Right forelimb (tissue), 1 donor: Measurements from ENCODE around the gene NKX1-1.
"Not testable (repeated sequence)": the region's sequence is repeated elsewhere in the genome, so short reads cannot be mapped to it uniquely, and the experiment has no call there.

Experiments used
- DNase-seq: peaks from one replicate; pipeline ENCODE4 v3.0.0-alpha.2; 2018

The NKX1-1 gene

DNA sequence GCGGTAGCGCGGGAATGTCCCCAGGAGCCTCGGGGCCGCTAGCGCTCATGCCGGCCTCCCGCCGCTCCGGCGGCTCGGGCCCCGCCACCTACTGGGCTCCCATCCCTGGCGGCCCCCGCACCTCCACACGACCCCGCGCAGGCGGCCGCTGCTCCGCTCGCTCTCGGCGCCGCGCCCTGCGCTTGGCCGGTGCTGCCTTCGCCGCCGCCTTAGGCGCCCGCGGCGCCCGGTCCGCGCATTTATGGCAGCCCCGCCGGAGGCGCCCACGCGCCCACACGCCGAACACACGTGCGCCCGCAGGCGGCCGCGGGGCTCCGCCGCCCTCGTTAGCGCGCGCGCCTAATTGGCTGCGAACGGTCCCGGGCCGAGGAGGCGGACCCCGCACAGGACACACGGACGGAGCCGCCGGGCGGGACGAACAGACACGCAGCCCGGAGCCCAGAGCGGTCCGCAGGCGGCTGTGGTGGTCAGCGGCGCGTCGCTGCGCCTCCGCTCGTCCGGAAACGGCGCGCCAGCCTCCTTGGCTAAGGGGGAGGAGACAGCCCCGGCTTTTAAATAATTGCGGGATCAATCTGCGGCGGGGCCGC lies at the start of gene NKX1-1:
NKX1-1 (minus strand) TSS at position 49 of the 587 bp plus-strand sequence; CDS start at position 49, 0 bp downstream.
- peak; percentile 5 for DNase-seq

DNA sequence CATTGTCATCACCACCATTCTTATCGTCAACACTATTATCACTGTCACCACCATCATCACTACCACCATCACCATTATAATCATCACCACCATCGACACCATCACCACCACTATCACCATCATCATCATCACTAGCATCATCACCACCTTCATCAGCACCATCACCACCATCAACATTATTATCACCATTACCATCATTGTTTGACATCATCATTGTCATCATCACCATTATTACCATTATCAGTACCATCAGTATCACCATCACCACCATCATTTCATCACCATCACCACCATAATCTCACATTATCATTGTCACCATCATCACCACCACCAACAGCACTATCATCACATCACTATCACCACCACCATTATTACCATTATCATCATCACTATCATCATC lies 47.5 kb upstream of the NKX1-1 start:
- DNase-seq, result no peak

DNA sequence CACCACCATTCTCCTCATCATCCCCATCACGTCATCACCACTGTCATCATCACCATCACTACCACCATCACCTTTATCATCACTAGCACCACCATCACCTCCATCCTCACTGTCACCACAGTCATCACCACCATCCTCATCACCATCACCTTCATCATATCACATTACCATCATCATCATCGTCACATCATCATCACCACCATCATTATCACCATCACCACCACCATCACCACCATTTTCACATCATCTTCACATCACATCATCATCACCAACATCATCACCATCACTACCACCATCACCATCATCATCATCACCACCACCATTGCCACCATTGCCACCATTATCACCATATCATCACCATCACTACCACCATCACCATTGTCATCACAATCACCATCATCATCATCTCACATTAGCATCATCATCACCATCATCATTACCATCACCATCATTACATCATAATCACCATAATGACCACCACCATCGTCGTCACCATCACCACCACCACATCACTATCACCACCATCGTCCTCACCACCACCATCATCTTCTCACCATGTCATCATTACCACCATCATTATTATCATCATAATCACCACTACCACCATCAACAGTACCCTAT lies 46.3 kb upstream of the NKX1-1 start:
- DNase-seq, result no peak

DNA sequence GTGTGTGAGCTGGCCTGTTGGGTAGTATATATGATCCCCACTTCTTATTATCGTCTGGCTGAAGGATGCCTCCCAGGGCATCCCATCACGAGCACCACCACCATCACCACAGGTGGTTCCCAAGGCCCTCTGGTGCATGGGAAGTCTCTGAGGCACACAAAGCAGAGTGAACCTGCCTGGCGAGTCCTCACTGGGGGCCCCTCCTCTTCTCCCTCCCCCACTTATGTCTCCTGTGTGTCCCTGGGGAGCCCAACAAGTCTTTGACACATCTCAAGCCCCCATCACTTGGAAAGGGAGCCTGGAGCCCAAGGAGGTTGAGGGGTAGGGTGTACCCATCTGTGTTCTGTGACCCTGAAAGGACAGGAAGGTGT lies 45.5 kb upstream of the NKX1-1 start:
- no peak for DNase-seq

DNA sequence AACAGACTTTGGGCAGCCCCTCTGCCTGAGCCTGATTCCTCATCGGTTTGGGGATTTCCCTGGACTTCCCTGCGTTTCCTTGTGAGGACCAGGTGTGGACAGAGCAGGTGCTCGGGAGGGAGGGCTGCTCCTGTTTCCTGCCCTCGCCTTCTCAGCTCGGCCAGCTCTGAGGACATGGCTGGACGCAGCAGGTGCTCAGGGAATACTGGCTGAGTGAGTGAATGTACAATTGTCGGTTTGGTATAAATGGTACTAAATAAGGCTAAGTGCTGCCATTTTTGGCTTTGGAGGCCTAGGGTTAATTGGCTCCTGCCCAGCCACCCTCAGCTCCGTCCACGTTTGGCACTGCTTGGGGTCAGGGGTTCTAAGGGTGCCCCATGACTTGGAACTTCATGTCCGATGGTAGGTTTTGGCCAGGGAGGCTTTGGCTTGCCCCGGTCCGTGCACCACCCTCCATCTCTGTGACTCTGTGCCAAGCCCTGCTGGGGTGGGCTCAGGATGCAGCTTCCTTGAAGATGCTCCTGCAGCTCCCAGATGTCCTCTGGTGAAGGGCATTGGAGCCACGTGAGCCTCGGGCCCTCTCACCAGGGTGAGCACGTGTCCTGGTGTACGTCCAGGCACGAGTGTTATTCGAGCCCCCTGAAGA lies 45.0 kb upstream of the NKX1-1 start:
- no peak for DNase-seq

DNA sequence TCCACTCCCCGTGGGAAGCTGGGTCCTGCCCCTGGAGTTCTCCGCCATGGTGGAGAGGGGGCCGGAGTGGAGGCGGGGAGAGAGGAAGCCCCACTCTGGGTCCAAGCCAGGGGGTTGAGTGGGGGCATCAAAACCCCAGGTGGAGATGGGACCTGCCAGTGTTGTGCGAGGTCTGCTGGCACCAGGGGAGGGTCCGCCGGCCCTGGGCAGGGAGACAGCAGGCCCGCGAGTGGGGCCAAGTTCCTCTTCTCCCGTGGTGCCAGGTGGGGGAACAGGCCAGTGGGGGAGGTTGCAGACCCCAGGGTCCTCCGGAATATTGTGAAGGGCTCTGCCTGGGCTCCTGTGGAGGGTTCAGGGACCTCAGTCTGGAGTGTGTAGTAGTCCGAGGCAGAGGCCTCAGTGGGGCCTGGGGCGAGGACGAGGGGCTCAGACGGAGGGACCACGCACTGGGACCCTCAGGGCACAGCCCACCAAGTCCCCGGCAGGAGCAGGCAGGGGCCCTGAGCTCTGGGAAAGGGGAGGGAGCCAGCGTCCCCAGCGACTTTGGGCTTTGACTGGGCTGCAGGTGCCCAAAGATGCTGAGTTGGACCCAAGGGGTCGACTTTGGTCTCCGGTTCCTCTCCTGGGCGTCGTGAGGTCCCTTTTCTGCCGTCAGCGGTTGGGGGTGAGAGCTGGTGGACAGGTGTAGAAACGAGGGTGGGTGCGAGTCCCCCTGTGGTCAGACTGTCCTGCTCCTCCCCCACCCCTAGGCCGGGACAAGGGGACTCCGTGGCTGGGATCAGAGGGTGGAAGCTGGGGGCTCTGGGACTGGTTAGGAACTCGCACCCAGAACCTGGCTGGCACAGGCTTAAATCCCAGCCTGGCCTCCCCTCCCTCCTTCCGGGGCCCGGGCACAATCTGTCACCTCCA lies 43.8 kb upstream of the NKX1-1 start:
- no peak for DNase-seq

DNA sequence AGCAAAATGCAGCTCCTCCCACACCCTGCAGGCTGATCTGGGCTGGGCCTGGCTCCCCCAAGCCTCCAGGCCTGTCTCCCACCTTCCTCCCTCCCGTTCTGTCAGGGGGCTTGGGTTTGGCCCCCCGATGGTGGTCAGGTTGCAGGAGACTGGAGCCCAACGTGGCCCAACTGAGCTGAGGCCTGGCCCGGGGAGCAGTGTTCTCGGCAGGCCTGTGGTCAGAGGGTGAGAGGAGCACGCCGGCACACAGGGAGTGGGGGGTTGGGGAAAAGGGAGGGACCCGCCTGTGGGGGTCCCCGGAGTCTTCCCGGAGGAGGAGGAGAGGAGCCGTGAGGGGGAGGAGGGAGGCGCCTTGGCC lies 43.2 kb upstream of the NKX1-1 start:
- no peak for DNase-seq

DNA sequence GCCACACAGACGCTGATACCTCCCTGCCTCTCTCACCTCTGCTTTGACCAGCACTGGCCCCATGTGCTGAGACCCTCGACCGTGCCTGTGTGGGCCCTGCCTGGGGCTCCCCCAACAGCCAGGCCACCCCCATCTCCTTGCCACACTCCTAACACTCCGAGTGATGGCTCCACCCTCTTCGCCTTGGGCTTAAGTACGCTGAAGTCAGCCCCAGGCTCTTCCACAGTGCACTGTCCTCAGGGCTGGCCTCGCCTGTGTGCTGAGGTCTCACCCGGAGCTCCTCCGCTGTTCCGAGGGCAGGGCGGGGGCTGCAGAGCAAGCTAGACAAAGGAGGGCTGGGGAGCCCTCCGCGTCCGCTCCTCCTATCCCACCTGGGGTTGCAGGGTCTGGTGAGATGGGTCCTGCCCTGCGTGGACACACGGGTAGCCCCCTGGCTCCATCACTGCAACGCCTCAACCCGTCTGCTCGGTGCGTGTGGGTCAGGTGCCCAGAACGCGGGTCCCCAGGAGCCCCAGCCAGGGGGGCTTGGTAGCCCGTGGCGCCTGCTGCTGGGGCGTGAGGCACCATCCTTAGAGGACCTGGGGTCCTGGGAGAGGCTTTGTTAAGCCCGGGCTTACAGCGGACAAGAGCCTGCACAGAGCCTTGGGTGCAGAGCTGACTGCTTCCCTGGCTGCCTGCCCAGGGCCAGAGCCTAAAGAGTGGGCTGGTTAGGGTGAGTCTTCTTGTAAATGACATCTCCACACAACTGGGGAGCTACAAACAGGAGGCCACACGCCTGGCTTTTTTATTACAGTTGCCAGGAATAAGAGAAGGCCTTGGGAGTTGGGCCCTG lies 42.6 kb upstream of the NKX1-1 start:
- no peak for DNase-seq

DNA sequence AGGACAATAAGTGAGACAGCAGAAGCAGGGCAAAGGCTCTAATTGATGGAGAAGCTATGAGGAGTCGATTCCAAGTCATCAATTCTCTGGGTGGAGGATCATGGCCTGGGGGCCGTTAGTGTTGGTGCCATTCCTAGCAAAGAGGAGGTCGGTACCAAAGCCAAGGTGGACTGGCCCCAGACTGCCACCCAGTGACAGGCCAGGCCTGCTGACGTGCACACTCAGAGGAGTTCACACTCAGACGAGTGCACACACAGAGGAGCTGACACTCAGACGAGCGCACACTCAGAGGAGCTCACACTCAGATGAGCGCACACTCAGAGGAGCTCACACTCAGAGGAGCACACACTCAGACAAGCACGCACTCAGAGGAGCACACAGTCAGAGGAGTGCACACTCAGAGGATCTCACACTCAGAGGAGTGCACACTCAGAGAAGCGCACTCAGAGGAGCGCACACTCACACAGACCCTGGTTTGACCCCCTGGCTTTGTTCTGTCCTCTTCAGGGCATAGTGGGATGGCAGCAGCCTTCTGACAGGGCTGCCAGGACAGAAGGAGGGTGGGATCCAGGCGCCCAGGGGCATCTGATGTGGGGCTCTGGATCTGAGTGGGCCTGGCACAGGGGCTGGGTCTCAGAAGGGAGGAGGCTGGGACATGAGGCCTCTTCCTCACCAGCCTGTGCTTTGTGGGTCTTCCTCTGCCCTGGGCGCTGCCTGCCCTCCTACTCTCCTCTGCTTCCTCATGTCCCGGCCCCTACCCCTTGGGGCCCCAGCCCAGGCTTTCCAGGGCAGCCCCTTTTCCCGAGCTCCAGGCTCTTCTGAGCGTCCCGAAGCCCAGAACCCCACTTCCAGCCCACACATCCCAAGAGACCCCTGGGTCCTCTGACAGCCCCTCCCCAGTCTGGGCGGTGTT lies 41.7 kb upstream of the NKX1-1 start:
- DNase-seq, result no peak

DNA sequence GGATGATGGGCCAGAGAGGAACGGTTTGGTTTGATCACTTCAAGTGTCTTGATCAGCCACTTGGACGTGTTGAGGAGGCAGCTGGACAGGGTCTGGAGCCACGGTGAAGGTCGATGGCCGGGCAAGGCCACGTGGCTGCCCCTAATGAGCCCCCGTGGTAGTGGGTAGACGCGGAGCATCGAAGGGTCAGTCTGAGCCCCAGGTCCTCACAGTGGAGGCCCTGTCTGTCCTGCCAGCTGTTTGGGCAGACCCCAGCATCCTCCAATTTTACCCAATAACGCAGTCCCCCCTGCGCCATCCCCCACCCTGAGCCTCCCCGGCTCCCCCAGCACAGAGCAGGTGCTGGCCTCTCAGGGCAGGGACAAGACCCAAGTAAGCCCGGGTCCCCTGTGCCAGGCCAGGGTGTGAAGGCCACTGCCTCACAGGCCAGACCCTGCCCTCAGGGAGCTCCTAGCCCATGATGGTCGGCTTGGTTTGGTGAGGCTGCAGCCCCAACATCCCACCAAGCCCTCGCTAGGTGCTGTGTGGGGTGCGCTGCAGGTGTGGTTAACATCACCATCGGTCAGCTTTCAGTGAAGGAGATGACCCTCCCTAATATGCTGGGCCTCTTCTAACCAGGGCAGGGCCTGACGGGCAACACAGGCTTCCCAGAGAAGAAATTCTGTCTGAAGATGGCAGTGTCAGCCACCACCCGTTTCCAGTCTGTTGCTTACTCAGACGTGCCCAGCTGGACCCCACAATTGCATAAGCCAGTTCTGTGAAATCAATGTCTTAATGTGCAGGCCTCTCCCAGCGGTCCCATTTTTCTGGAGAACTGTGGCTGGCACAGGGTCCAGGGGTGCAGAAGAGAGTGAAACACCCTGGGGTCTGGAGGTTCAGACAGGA lies 40.5 kb upstream of the NKX1-1 start:
- DNase-seq, result no peak

DNA sequence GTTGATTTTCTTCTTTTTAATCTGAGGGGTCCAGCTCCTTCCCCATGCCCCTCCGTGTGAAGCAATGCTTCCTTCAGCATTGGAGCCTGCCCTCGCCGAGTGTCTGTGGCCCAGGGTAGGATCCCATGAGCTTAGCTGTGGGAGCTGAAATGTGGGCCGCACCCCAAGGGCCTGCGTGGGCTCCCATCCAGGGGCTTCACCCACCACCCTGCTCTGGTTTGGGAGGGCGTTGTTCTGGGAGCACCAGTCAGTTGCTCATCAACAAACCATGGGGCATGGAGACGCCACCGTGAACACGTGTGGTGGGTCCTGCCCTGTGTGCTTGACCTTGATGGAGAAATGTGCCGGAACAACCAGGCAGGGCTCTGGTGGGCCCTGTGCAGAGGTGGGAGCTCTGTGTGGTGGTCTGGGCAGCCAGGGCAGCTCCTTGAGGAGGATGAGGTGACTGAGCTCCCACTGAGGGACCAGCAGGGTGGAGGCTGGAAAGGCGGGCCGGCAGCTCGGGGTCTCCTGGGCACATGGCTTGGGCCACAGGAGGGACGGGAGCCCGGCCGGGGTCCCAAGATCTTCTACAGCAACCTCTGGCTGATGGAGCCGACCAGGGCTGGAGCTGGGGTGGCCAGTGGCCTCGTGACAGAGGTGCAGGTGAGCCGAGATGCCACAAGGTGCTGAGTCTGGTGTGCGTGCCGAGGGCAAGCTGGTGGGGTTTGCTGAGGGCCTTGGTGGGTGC lies 39.6 kb upstream of the NKX1-1 start:
- DNase-seq, result no peak

DNA sequence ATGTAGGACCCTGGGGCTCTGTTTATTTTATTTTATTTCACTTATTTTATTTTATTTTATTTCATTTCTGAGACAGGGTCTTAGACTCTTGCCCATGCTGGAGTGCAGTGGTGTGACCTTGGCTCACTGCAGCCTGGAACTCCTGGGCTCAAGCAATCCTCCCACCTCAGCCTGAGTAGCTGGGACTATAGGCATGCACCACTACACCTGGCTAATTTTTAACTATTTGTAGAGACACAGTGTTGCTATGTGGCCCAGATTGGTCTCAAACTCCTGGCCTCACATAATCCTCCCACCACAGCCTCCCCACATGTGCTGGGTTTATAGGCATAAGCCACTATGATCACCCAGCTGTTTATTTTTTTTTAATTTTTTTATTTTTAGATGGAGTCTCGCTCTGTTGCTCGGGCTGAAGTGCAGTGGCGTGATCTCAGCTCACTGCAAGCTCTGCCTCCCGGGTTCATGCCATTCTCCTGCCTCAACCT lies 37.5 kb upstream of the NKX1-1 start:
- not testable (repeated sequence) for DNase-seq

DNA sequence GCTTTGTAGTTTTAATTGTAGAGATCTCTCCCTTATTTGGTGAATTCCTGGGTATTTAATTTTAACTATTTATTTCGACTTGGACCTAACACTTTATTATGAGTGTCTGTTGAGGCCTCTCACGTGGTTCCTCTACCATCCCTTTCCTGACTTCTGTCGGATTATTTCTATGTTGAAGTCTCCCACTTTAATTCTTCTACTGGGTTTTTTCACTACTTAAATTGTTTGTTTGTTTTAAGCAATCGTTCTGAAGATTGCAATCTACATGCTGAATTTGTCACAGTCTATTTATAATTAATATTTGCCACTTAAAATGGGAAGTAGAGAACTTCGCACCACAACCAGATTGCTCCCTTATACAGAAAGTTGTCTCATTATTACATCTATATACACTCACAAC lies 20.8 kb upstream of the NKX1-1 start:
- DNase-seq, result no peak

DNA sequence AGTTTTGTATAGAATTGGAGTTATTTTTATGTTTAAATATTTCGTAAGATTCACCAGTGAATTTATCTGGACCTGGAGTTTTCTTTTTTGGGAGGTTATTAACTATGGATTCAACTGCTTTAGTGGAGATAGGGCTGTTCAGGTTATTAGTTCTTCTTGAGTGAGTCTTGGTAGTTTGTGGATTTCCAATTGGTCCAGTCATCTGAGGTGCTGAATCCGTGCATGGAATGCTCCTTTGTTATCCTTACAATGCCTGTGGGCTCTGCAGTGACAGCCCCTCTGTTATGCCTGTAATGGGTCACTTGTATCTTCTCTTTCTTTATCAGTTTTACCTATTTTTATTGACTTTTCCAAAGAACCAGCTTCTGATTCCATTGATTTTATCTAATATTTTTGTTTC lies 15.4 kb upstream of the NKX1-1 start:
- DNase-seq, result no peak

DNA sequence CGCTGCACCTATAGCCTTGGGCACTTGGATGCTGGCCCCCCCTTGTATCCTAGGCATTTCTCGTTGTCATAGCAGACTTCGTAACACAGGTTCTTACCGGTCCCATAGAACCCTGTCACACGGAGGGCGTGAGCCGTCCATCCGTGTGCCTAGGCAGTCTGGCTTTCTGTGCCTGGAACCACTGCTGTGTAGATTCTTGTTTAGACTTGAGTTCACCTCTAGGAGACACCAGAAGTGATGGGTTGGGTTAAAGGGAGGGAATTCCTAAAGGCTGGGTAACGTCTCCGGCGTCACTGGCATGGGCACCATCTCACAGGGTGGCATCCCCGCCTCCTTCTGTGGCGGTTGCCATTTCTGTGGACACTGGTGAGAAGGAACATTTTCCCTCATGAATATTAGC lies 13.5 kb upstream of the NKX1-1 start:
- no peak for DNase-seq

DNA sequence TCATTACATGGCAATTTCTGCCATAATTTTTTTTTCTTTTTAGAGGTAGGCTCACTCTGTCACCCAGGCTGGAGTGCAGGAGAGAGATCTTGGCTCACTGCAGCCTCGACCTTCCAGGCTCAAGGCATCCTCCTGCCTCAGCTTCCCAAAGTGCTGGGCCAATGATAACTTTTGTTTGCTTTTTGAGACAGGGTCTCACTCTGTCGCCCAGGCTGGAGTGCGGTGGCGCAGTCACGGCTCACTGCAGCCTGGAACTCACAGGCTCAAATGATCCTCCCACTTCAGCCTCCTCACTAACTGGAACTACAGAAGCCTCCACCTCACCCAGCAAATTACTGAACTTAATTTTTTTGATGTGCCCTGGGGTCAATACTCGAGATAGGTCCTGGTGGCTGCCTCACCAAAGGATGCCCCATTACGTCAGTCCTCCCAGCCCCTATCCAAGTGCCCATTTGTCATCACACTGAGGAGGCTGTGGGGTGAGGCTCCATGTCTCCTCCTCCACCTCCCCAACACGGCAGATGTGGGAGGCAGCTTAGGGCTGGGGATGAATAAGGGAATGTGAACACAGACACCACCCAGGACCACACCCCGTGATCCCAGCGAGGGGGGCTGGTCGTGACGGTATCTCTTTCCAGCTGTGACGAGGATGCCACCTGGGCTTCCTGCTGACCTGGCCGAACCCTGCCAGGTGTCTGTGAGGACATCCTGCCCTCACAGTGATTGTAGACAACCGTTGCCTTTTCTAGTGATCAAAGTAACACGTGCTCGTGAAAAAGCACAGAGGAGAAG lies 12.4 kb upstream of the NKX1-1 start:
- DNase-seq, result no peak

DNA sequence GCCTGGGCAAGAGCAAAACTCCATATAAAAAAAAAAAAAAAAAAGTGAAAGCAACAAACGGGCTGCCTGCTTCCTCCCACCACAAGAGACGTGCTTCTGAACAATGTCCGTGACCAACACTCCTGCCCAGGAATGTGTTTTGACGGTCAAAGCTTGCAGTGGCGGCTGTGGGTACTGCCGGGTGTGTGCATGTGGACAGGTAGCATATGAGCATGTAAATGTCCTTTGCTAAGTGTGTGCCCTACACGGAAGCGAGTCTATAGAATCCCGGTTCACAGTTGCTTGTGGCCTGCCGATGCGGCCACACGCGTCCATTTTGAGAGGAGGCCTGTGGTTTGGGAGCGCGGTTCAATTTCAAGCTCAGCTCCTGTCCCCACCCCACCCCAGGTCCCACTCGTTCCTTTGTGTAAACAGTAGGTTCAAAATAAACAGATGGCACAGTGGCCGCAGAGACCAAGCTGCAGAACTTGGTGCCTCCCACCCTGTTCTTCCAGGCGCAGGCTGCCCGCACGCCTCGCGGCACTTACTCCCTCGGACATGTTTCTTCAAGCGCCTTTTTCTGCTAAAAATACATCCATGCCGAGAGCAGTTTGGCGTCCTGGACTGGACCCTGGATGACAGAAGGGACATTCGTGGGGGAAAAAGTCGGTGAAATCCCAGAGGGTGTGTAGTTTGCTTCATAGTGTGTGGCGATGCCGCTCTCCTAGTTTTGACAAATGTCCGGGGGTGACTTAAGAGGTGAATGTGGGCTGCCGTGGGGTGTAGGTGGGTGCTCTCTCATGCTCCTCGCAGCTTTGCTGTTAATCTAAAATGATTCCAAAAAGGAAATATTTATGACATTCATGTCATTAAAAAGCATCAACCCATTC lies 11.5 kb upstream of the NKX1-1 start:
- DNase-seq, result peak; percentile 20

DNA sequence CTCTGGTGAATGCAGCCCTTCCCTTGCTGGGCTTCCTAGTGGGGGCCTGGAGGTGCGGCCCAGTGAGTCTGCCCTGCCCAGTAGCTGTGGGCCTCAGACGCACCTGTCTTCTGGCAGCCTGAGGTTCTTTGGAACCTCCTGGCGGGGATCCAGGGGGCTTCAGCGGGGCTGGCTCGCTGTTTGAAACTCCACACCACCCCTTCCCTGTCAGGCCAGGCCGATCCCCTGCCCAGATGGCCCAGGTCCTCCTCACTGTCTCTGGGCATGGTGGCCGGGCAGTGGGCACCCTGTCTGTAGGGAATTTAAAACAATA lies 10.7 kb upstream of the NKX1-1 start:
- DNase-seq, result peak; percentile 34
